DMS79 treated with DMSO at 0.1 percent for 48 hours (cell line): ENCODE data around the gene STXBP3.
"Not testable (repeated sequence)": the region's sequence is repeated elsewhere in the genome, so short reads cannot be mapped to it uniquely, and the experiment has no call there.

Experiments
- DNase-seq: peaks from one replicate; lab custom pipeline; 2025; lab: John Stamatoyannopoulos, UW

The STXBP3 gene

GRCh38 chr1:108746382-108747170 lies at the start of gene STXBP3:
STXBP3 (plus strand) TSS chr1:108746674; CDS start chr1:108746738, 64 bp downstream.
- DNase-seq: peak; percentile 92

DNA sequence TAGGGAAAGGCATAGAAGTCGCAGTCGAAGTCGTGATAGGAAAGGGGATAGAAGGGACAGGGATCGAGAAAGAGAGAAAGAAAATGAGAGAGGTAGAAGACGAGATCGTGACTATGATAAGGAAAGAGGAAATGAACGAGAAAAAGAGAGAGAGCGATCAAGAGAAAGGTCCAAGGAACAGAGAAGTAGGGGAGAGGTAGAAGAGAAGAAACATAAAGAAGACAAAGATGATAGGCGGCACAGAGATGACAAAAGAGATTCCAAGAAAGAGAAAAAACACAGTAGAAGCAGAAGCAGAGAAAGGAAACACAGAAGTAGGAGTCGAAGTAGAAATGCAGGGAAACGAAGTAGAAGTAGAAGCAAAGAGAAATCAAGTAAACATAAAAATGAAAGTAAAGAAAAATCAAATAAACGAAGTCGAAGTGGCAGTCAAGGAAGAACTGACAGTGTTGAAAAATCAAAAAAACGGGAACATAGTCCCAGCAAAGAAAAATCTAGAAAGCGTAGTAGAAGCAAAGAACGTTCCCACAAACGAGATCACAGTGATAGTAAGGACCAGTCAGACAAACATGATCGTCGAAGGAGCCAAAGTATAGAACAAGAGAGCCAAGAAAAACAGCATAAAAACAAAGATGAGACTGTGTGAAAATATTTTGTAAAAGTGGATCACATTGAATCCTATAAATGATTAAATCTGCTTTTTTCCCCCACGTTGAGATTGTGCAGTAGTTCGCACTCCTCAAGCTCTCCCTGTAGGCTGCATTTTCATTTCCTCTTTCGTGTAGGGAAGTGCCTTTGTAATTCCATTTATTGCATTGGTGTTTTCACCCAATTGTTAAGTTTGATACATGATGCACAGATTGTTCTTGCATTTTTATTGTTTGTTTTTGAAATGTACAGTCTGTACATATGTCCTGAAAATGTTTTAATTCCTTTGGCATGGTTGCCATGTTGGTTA lies 46.8 kb upstream of the STXBP3 start:
- no peak for DNase-seq

DNA sequence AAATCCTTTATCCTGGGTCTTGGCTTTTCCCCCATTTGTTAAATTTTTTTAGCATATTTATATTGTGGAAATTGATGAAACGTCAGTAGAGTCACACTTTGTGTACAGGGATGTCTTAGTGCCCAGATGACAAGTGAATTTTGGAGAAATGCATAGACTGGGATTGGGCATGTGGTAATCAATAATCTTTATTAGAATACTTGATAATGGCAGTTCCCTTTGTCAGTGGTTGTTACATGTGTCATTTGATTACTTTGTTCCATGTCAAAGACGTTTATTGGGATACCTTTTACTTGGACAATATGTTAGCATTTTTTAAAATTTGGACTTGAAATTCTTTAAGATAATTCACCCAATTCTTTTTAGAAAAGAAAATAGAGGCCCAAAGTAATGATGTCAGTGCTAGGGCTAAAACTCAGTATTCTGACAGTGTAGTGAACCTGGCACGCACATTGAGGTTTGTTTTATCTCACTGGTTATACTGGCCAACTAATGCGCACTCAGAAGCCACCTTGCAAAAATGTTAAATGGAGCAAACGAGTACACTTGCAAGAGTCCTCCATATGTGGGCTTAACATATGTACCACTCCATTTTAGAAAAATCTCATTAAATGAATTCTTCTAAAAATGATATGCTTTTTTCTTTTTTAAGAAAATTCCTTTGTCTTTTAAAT lies 45.2 kb upstream of the STXBP3 start:
- DNase-seq: no peak

DNA sequence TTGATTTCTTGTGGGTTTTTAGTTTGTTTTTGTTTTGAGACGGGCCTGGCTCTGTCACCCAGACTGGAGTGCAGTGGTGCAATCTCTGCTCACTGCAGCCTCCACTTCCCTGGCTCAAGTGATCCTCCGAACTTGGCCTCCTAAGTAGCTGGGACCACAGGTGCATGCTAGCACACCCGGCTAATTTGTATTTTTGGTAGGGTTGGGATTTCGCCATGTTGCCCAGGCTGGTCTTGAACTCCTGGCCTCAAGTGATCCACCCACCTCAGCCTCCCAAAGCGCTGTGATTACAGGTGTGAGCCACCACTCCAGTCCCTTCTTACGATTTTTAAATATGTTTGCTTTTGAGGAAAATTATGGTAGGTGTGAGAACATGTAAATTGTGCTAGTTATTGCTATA lies 44.4 kb upstream of the STXBP3 start:
- DNase-seq: not testable (repeated sequence)

DNA sequence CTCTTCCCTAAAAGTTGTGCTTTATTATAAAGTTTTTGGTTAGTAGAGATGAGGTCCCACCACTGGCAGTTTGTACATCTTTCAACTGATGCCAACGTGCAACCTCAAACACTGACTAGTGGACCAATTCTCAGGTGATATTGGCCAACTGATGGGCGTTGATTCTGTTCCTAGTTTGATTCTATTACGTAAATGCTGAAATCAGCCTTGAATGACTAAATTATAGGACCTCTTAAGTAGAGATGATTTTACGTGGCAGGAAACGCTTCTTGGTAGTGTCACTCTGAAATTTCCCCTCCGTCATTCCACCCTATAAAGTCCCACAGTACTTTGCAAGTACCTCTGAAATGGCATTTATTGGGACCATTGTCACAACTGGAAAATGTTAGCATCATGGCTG lies 42.5 kb upstream of the STXBP3 start:
- DNase-seq: no peak

- no peak for DNase-seq
These were observed 42.0 kb upstream of the STXBP3 start for GRCh38 chr1:108704496-108704895.

DNA sequence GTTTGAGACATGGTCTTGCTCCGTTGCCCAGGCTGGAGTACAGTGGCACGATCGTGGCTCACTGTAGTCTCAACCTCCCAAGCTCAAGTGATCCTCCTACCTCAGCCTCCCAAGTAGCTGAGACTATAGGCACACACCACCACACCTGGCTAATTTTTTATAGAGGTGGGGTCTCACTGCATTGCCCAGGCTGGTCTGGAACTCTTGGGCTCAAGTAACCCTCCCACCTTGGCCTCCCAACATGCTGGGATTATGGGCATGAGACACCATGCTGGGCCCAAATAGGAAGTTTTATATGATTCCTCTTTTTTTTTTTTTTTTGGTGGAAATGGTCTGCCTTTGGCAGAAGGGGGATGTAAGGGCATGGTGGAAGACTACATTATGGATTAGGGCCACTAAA lies 39.8 kb upstream of the STXBP3 start:
- DNase-seq: no peak

DNA sequence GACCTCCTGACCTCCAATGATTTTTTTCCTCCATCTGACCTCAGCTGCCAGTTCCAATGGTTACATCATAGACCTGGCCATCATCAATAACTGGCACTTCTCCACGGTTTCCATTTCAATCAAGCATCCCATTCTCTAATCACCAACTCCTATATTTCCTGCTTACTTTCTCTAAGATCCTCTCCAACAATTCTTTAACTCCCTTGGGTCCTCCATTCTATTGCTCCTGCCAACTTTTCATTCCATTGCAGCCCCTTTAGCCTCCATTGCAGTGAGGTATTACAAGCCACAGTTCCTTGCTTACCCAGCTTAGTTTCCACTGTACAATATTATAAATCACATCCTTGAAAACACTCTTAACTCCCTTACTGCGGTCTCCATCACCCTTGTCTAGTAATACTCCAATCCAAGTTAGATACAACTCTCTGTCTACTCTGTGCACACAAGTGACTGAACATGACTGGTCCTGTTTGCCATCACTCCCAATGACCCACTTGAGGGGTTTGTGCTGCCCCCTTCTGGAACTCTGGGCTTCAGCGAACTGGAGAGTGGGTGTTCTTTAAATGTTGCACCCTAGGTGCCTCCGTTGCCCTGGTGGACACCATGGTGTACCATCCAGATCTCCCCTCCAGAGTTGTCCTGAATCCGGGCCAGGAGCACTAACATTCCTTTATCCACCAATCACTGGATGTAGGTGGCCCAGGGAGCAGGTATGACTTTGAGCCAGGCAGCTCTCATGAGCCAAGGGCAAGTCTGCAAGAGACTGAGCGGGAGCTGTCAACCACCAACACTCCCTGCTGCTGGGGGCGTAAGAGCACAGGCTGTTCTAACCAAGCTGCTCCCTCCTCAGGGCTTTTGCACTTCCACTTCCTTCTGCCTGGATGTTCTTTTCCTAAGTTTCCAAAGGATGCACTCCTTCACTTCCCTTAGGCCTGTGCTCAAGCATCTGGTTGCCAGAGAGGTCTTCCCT lies 37.5 kb upstream of the STXBP3 start:
- DNase-seq: no peak

DNA sequence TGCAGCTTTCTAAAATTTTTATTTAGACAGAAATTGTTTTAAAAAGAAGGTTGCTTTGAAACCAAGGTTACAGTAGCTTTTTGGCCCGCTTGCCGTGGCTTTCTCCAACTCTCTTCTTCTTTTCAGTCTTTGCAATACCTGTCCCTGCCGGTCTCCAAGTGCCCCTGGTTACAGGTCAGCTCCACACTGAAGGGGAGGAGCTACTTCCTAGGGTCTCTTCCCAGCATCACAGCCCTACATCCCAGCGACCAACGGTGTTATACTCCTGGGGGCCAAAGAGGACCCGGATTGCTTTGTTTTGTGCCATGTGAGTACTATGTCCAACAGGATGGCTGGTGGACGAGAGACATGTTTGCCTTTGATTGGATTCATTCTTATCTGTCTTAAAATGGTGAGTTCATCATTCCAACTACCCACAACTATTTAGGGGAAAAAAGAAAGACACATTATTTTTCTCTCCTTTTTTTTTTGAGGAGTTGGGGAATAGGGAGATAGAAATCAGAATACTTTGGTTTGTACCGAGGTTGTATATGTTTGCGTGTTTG lies 33.8 kb upstream of the STXBP3 start, which contains the start of gene FNDC7:
Gene FNDC7, plus strand, starts transcription at position 303 of the 545 bp plus-strand sequence. Its CDS starts 26 bp downstream, at position 329.
- no peak for DNase-seq

- DNase-seq: no peak
These were observed 30.5 kb upstream of the STXBP3 start for GRCh38 chr1:108715932-108716331.

DNA sequence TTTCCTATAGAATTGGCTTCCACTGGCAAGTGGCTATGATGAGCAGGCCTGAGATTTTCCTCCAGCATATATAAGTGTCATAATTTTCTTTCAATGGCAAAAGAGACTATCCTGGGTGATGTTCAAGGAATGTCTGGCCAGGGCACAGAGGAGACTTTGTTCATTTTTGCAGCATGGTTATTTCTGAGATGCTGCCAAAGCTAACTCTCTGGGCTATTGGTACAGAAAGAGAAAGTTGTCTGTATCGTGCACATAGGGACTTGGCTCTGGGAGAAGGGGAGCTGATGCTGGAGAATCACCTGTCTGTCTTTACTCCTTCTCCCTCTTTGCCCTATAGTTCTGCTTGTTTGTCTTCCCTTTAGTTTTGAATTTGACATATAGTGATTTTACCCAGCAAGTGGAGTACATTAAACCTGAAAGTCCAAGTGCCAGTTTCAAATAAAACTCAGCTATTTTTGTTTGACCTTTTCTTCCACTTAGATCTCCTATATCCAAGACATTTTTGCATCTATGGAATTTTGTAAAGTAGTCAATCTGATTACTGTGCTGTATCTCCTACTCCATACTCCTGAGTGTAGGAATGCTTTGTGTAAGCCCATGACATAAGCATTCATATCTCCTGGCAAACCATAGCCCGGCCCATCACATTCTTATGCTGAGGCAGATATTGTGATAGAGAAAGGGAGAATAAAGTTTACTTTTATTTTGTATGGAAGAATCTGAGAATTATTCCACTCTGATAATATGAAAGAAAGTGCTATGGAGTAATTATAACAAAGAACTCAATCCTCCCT lies 29.8 kb upstream of the STXBP3 start:
- no peak for DNase-seq

DNA sequence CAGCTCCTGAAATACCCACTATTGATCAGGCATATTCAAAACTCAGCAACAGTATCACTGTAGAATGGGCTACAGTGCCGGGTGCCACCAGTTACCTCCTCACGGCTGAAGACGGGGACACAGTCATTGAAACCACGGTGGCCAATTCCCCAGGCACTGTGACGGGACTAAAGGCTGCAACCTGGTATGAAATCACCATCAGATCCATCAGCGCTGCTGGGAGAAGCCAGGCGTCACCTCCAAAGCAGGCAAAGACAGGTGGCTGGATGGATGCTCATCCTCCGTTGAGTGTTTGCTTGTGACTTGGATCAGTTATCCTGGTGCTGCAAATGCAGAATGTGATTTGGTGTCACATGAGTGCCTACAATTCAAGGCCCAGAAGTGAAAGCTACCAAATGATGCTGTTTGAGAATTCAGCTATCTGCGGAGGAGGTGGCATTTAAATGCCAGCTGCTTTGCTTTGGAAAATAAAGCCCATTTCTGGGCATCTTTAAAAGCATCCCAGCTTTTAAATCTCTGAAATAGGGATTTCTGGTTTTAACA lies 28.6 kb upstream of the STXBP3 start:
- no peak for DNase-seq

- no peak for DNase-seq
These were observed 27.4 kb upstream of the STXBP3 start for GRCh38 chr1:108718927-108719655.

DNA sequence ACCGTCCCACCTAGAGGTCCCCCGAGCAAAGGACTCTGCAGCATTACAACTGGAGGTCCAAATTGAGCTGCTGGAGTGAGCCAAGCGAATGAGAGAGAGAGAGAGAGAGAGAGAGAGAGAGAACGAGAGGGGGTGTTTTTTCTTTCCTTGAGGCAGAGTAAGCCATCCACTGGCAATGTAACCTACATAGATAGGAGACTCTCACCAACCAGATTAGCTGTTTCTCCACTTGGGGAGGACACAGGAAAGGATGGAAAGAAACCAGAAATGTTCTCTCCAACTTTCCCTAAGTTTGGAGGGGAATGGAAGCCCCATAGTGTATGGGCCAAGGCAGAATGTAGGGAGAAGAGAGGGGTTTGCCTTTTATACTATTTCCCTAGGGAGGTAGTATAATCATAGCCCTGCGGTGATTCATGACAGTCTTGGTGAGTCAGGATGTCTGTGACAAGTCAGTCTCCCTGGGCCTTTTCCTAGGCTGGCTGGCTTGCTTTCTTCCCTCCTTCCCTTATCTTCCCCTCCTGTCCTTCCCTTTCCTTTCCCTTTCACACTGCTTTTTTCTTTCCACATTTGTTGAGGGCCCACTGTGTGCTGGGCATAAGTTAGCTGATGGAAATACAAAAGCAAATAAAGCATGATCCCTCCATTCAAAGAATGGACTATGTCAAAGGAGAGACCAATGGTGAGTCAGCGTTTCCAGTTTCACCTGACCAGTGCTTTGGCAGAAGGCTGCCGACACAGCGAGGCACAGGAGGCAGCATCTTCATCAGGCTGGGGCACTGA lies 26.6 kb upstream of the STXBP3 start:
- DNase-seq: no peak

GRCh38 chr1:108722292-108722691 lies 24.2 kb upstream of the STXBP3 start:
- DNase-seq: no peak

DNA sequence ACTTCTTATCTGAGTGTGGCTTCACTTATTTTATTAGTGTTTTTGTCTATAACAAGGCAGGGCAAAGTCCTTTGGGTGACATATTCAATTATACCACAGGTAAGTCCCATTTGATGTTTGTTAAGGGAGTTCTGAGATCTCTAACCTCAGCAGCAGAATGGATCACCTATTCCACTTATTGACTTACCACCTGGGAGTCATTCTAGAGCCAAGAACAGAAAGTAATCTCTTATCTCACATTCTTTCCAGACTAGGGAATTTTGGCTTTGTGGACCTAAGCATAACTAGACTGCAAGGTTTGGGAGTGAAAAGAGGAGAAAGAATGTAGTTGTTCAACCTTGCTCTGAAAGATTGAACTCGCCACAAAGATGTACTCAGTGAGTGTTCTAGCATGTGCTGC lies 20.6 kb upstream of the STXBP3 start:
- no peak for DNase-seq

DNA sequence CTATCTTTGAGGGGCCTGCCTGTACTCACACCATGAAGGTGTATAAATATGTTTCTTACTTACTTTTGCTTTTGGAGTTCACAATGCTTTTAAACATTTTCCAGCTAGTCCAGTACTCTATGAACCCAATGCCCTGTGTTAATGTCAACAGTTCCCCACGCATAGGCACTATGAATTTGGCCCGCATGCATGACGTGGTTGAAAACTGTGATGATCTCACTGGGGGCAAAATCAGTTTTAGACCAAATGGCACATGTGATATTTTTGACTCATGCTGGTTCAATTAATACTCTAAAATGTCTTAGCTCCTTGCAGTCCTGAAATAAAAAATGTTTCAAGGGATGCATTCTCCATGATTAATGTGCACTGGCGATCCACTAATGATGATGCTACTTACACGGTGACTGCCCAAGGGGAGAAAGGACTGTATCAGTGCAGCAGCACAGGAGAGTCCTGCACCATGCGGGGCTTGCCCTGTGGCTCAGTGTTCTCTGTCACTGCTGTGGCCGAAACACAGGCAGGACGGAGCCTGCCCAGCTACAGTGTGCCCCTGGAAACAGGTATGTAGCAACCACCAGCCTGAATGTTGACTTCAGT lies 18.0 kb upstream of the STXBP3 start:
- DNase-seq: no peak

DNA sequence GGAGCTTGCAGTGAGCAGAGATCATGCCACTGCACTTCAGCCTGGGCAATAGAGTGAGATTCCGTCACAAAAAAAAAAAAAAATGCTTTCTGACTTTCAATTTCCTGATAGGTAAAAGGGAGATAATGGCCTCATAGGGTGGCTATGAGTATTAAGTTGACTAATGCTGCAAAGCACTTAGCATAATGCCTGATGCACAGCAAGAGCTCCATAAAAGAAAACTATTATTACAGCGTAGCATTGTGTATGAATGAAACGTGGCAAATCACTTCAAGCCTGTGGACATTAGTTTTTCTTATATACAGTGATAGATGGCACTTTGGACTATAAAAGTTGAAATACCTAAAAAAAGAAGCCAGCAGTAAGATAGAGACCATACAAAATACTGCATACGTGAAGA lies 17.0 kb upstream of the STXBP3 start:
- no peak for DNase-seq
